DOHH2 (cell line): Measurements from ENCODE around the gene RNGTT.

Source experiments
- EZH2phosphoT487 ChIP-seq: fragments of 200-600 bp; sonication (generic); IDR thresholded peaks from 2 replicates; pipeline ENCODE4 v1.6.1; 2017; ENCODE audit warnings: borderline replicate concordance, mild to moderate bottlenecking, antibody characterized with exemption, low read length, moderate library complexity, mixed read lengths
- TF ChIP-seq, protein P1 (sequence below): fragments of 200-600 bp; sonication (generic); IDR thresholded peaks from one replicate; pipeline ENCODE4 v1.5.1; 2014; ENCODE audit warnings: antibody characterized with exemption, mild to moderate bottlenecking, low read depth, low read length; ENCODE audit not compliant: poor library complexity, severe bottlenecking

DNA sequence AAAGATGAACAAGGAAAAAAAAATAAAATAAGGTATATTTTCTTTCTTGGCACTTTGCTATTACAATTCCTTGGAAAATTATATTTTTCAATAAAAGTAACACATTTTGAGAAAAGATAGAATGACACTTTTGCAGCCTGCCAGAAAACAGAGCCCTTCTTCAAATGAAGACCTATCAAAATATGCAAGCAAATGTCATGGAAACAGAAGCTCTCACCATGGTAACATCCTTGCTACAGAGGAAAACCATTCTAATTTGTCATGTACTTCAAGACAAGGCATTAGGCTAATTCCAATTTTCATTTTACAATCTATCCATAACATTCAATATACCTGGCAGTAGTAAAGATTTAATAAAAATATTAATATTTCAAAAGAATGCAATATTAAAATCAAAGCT lies 177.9 kb downstream of the RNGTT start:
- TF ChIP-seq, protein P1, sequence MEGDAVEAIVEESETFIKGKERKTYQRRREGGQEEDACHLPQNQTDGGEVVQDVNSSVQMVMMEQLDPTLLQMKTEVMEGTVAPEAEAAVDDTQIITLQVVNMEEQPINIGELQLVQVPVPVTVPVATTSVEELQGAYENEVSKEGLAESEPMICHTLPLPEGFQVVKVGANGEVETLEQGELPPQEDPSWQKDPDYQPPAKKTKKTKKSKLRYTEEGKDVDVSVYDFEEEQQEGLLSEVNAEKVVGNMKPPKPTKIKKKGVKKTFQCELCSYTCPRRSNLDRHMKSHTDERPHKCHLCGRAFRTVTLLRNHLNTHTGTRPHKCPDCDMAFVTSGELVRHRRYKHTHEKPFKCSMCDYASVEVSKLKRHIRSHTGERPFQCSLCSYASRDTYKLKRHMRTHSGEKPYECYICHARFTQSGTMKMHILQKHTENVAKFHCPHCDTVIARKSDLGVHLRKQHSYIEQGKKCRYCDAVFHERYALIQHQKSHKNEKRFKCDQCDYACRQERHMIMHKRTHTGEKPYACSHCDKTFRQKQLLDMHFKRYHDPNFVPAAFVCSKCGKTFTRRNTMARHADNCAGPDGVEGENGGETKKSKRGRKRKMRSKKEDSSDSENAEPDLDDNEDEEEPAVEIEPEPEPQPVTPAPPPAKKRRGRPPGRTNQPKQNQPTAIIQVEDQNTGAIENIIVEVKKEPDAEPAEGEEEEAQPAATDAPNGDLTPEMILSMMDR = no peak
- TF ChIP-seq EZH2phosphoT487 = no peak
